DOHH2 (cell line): Measurements from ENCODE around the gene SNAPC2.
A peak's percentile ranks its signal among the peaks of the same experiment; 100 is the strongest.

ENCODE experiments used
- EZH2phosphoT487 ChIP-seq: fragments of 200-600 bp; sonication (generic); IDR thresholded peaks from 2 replicates; pipeline ENCODE4 v1.6.1; 2017; ENCODE audit warnings: borderline replicate concordance, mild to moderate bottlenecking, antibody characterized with exemption, low read length, moderate library complexity, mixed read lengths
- TF ChIP-seq, protein P1 (sequence below): fragments of 200-600 bp; sonication (generic); IDR thresholded peaks from one replicate; pipeline ENCODE4 v1.5.1; 2014; ENCODE audit warnings: antibody characterized with exemption, mild to moderate bottlenecking, low read depth, low read length; ENCODE audit not compliant: poor library complexity, severe bottlenecking

DNA sequence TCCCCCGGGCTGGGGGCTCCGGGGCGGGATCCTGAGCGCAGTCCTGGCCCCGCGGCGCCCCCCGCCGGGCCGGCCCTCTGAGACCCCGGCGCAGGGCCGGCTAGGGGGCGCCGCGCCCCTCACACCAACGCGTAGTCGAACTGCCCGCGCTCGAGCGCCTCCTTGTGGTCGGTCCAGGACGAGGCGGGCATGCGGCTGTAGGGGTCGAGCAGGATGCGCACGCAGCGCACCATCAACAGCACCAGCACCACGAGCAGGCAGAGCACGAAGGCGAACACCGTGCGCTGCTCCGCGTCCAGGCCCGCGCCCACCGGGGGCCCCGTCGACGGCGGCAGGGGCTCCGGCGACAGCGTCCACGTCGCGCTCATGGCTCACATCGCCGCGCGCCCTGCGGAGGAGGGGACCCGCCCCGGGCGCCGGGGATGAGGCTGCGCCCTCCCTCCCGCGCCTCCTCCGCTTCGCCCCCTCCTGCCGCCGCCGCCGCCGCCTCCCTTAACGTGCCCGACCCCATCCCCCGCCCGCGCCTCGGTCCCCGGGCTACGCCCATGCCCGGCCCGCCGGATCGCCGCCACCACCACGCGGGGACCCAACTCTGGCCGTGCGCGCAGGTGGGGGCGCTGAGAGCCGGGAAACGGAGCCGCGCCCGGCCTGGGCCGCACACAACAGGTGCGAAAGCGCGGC lies 5.2 kb downstream of the SNAPC2 start:
- TF ChIP-seq, protein P1, sequence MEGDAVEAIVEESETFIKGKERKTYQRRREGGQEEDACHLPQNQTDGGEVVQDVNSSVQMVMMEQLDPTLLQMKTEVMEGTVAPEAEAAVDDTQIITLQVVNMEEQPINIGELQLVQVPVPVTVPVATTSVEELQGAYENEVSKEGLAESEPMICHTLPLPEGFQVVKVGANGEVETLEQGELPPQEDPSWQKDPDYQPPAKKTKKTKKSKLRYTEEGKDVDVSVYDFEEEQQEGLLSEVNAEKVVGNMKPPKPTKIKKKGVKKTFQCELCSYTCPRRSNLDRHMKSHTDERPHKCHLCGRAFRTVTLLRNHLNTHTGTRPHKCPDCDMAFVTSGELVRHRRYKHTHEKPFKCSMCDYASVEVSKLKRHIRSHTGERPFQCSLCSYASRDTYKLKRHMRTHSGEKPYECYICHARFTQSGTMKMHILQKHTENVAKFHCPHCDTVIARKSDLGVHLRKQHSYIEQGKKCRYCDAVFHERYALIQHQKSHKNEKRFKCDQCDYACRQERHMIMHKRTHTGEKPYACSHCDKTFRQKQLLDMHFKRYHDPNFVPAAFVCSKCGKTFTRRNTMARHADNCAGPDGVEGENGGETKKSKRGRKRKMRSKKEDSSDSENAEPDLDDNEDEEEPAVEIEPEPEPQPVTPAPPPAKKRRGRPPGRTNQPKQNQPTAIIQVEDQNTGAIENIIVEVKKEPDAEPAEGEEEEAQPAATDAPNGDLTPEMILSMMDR = peak; percentile 94
- TF ChIP-seq EZH2phosphoT487 = no peak
